ENCODE results near the gene PLCB2.

- TF ChIP-seq, protein P1, sequence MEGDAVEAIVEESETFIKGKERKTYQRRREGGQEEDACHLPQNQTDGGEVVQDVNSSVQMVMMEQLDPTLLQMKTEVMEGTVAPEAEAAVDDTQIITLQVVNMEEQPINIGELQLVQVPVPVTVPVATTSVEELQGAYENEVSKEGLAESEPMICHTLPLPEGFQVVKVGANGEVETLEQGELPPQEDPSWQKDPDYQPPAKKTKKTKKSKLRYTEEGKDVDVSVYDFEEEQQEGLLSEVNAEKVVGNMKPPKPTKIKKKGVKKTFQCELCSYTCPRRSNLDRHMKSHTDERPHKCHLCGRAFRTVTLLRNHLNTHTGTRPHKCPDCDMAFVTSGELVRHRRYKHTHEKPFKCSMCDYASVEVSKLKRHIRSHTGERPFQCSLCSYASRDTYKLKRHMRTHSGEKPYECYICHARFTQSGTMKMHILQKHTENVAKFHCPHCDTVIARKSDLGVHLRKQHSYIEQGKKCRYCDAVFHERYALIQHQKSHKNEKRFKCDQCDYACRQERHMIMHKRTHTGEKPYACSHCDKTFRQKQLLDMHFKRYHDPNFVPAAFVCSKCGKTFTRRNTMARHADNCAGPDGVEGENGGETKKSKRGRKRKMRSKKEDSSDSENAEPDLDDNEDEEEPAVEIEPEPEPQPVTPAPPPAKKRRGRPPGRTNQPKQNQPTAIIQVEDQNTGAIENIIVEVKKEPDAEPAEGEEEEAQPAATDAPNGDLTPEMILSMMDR (IDR thresholded peaks at IDR 0.05): no peak
- TF ChIP-seq EZH2 (IDR thresholded peaks at IDR 0.05; ENCODE audit: borderline replicate concordance, insufficient read depth, low read depth, low read length, poor library complexity, severe bottlenecking): no peak
These were observed 11.7 kb downstream of the PLCB2 start for GRCh38 chr15:40295877-40296560.
